ENCODE data around the gene CNN2. TPM values are rescaled to one million over a fixed set of nuclear protein-coding genes. Genes with fewer than 3 reads are reported as not detected.

The CNN2 gene
- total and polyA plus RNA-seq, 2 of the 4 experiments (the other 2 are of a cell fraction): 272 to 395 TPM

DNA sequence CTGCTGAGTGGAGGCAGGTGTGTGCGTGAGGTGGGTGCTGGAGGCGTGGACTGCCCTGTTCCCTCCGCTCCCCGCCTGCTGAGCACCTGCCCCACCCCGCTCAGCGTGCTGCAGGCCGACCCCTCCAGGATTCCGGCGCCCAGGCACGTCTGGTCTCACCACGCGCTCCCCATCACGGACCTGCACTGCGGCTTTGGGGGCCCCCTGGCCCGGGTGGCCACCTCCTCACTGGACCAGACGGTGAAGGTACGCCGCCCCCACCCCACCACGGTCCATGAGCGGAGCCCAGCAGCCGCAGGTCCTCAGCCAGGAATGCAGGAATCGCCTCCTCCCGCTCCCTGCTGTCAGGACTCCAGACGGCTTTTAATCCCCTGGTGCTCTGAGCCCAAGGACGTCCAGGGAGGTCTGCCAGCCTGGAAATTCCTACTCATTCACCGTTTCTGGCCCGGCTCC, 36.3 kb upstream of the CNN2 start:
- no peak for TF ChIP-seq POLR2A (IDR thresholded peaks at IDR 0.05; ENCODE audit: low read depth, low read length)
- no peak for TF ChIP-seq FOS (IDR thresholded peaks at IDR 0.05; ENCODE audit: low read depth, low read length)
- no peak for TF ChIP-seq RFX5 (IDR thresholded peaks at IDR 0.05; ENCODE audit: low read depth, low read length)
- no peak for TF ChIP-seq CTCF (conservative IDR thresholded peaks at IDR 0.05; ENCODE audit: low read depth, low read length)
- no peak for TF ChIP-seq ELK1 (IDR thresholded peaks at IDR 0.05; ENCODE audit: borderline replicate concordance, low read depth, low read length)
- TF ChIP-seq USF2 (IDR thresholded peaks at IDR 0.05; ENCODE audit: low read depth, low read length): no peak
- no peak for TF ChIP-seq BHLHE40 (IDR thresholded peaks at IDR 0.05; ENCODE audit: low read depth, low read length)
- no peak for TF ChIP-seq RCOR1 (IDR thresholded peaks at IDR 0.05; ENCODE audit: insufficient replicate concordance, low read length)
- no peak overlapping the region for H2BK5ac ChIP-seq (ENCODE audit: low read depth, low read length, poor library complexity, severe bottlenecking)
- CTCF ChIA-PET: no interaction called here
- no peak overlapping the region for H3K9ac ChIP-seq (ENCODE audit: low read depth, low read length)
- no peak overlapping the region for H2BK15ac ChIP-seq (ENCODE audit: low read depth, low read length)
- no peak overlapping the region for H3K27ac ChIP-seq (ENCODE audit: insufficient read depth, low read length)
- no peak overlapping the region for H4K8ac ChIP-seq (ENCODE audit: low read depth in 2 of 2, low read length in 2 of 2)
- in situ Hi-C loops (cut with MboI; ENCODE audit: low sequenced_read_pairs) (no loop called here), dilution Hi-C loops (cut with HindIII; ENCODE audit: low sequenced_read_pairs, unreplicated experiment) (no loop called here), intact Hi-C loops (cut with micrococcal nuclease) (no loop called here)
- no peaks in the 10 kb centered on the region; the same call in 1 of the 2 replicates for H3K4me1 ChIP-seq (ENCODE audit: control insufficient read depth, insufficient read depth, low read length)
- no peak overlapping the region for H2BK120ac ChIP-seq (ENCODE audit: low read depth, low read length)
- no peak overlapping the region for H3K18ac ChIP-seq (ENCODE audit: low read depth, low read length)
- H4K91ac ChIP-seq (ENCODE audit: insufficient read depth, low read depth, low read length): no peak overlapping the region
- POLR2A ChIA-PET (ENCODE audit: unreplicated experiment): no interaction called here
- 90% methylated on average over 18 of the region's 27 CpGs; no CpG with 5 or more reads in 1 of the 2 experiments for WGBS, 2 experiments (ENCODE audit: extremely low coverage in 2 of 2, insufficient read length in 1 of 2)
- no TSS peak for BruUV-seq (replicated peaks)
- ATAC-seq (ENCODE audit: low read depth) (no peak), DNase-seq (no peak)
- H3K9me1 ChIP-seq (ENCODE audit: insufficient read depth, low read length): no peaks in the 10 kb centered on the region
- H3K23ac ChIP-seq (ENCODE audit: low read depth, low read length): no peak overlapping the region
- no peak overlapping the region for H3K4me3 ChIP-seq (ENCODE audit: insufficient read depth, low read depth, low read length)
- H2AFZ ChIP-seq (replicated peaks; ENCODE audit: low read length, poor library complexity): peak overlapping the region; percentile 43
- H3K4ac ChIP-seq (ENCODE audit: low read depth, low read length): no peak overlapping the region
- H2AK5ac ChIP-seq (ENCODE audit: low read depth, low read length): no peak overlapping the region
- H3K14ac ChIP-seq (replicated peaks; ENCODE audit: low read depth, low read length): no peak overlapping the region
- no peaks in the 10 kb centered on the region for H3K27me3 ChIP-seq (ENCODE audit: control insufficient read depth, insufficient read depth, low read length)
- H3K56ac ChIP-seq (ENCODE audit: extremely low read depth, insufficient read depth, low read length): no peak overlapping the region
- peaks cover 51% of the 10 kb centered on the region for H3K36me3 ChIP-seq (ENCODE audit: control insufficient read depth, insufficient read depth, low read length)
- no peak overlapping the region for H3K4me2 ChIP-seq (ENCODE audit: low read depth, low read length)
- H2AK9ac ChIP-seq (replicated peaks; ENCODE audit: low read depth, low read length, poor library complexity): no peak overlapping the region
- H3K79me1 ChIP-seq (ENCODE audit: low read depth in 1 of 2, low read length in 2 of 2): peaks cover 0 to 19% of the 10 kb centered on the region in 2 experiments; a peak in 3 of 4 replicates
- H4K5ac ChIP-seq (ENCODE audit: low read depth, low read length): no peak overlapping the region
- peaks cover 3% of the 10 kb centered on the region for H4K20me1 ChIP-seq (ENCODE audit: insufficient read depth, low read length)
- no peak overlapping the region for H2BK20ac ChIP-seq (ENCODE audit: low read depth, low read length)
- no peaks in the 10 kb centered on the region for H3K9me3 ChIP-seq (ENCODE audit: control insufficient read depth, insufficient read depth, low read length)
